Endothelial cell (in vitro differentiated cells): ENCODE results near the gene PALD1. TPM values are rescaled to one million over a fixed set of nuclear protein-coding genes. Genes with fewer than 3 reads are reported as not detected.

Experiments used
- DNase-seq: peaks from one replicate; pipeline ENCODE4 v3.0.0; 2021; ENCODE audit warnings: low spot score
- H3K27ac Mint-ChIP-seq: one replicate; pipeline ENCODE4 v1.8.0; 2021; ENCODE audit warnings: mixed read lengths, inconsistent platforms; ENCODE audit not compliant: unreplicated experiment
- H3K27me3 Mint-ChIP-seq: one replicate; pipeline ENCODE4 v1.8.0; 2021; ENCODE audit warnings: mild to moderate bottlenecking, moderate library complexity, mixed read lengths, inconsistent platforms; ENCODE audit not compliant: unreplicated experiment
- H3K36me3 Mint-ChIP-seq: one replicate; pipeline ENCODE4 v1.8.0; 2021; ENCODE audit warnings: mild to moderate bottlenecking, low read depth, mixed read lengths, inconsistent platforms; ENCODE audit not compliant: unreplicated experiment
- H3K4me1 Mint-ChIP-seq: one replicate; pipeline ENCODE4 v1.8.0; 2021; ENCODE audit warnings: mild to moderate bottlenecking, mixed read lengths, inconsistent platforms; ENCODE audit not compliant: unreplicated experiment
- H3K4me3 Mint-ChIP-seq: one replicate; pipeline ENCODE4 v1.8.0; 2021; ENCODE audit warnings: mild to moderate bottlenecking, mixed read lengths, inconsistent platforms; ENCODE audit not compliant: unreplicated experiment
- H3K9me3 Mint-ChIP-seq: one replicate; pipeline ENCODE4 v1.8.0; 2021; ENCODE audit warnings: mixed read lengths, inconsistent platforms; ENCODE audit not compliant: unreplicated experiment
- total RNA-seq: library from RNA; stranded (reverse); fragmentation: NEBNext Ultra II Directional; extraction: Animal tissue kit (Norgen Biotek cat#: 25700); gene quantifications from one replicate; pipeline ENCODE4 v1.2.1, GENCODE V29; 2021; ENCODE audit not compliant: unreplicated experiment
- TF ChIP-seq, protein P1 (sequence below): fragments of 200-600 bp; sonication (generic); IDR thresholded peaks from one replicate; pipeline ENCODE4 v1.5.0; 2021; ENCODE audit warnings: antibody characterized with exemption; ENCODE audit not compliant: unreplicated experiment

Gene PALD1
- total RNA-seq, 1 donor from 2014 or later, result 166 TPM

DNA sequence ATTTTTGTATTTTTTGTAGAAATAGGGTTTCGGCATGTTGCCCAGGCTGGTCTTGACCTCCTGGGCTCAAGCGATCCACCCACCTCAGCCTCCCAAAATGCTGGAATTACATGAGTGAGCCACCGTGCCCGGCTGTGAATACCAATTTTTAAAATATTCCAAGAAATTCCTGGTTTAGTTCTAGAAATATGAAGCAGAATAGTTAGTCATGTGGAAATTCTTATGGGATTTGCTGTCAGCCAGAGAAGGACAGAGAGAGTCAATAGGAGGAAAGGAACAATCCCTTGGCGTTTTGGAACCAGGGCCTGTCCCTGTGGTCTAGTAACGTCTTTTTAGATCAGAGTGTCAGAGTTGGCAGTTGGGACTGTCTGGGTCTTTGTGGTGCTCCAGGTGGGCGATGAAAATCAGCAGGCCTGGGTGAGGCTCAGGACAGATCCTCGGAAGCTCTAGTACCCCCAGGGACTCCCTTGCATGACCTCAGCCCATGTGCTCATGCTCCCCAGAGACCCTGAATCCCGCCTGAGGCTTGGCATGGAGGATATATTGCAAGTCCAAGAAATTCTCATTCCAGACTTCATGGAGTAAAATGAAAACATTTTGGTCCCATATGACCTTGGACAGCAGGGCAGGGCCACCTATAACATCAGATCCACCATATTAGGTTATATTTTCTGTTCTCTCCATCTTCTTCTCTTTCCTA, 44.8 kb upstream of the PALD1 start:
- H3K27ac Mint-ChIP-seq, result no peak overlapping the region

DNA sequence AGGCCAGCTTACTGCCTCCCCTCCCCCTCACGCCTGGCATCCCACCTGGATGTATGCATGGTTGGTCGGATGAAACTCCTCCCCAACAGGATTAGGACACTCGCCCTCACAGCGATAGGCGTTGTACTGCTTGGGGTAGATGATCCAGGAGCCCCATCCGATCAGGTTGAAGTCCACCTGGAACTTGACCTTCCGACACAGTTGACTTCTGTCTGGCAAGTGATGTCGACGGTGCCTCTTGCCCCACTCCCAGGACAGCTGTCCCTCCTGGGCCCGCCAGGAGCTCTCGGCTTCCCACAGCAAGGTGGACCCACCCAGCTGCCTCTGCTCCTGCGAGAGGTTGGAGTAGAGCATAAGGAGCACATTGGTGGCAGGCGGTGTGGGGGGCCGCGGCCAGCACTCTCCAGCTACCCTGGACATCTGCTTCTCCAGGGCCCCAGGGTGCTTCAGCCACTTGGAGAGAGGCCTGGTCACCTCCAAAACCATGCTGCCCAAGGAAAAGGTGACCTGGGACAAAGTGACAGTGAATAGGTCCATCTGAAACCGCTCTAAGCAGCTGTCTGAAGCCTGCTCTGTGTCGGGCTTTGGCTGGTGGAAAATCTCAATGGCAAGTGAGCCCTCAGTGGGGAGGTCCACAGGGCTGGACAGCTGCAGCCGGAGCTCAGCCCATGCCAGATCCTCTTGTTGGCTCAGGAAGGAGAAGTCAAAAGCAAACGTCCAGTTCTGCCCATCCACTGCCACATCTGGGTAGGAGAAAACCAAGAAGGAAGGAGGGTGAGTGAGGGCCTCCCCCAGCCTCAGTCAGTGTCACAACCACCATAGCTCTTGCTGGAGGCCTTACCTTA, 43.1 kb upstream of the PALD1 start:
- TF ChIP-seq, protein P1, sequence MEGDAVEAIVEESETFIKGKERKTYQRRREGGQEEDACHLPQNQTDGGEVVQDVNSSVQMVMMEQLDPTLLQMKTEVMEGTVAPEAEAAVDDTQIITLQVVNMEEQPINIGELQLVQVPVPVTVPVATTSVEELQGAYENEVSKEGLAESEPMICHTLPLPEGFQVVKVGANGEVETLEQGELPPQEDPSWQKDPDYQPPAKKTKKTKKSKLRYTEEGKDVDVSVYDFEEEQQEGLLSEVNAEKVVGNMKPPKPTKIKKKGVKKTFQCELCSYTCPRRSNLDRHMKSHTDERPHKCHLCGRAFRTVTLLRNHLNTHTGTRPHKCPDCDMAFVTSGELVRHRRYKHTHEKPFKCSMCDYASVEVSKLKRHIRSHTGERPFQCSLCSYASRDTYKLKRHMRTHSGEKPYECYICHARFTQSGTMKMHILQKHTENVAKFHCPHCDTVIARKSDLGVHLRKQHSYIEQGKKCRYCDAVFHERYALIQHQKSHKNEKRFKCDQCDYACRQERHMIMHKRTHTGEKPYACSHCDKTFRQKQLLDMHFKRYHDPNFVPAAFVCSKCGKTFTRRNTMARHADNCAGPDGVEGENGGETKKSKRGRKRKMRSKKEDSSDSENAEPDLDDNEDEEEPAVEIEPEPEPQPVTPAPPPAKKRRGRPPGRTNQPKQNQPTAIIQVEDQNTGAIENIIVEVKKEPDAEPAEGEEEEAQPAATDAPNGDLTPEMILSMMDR, result no peak
- Mint-ChIP-seq H3K27me3 (peaks cover 11% of the 10 kb centered on the region), H3K27ac (no peak overlapping the region), H3K4me3 (no peak overlapping the region), H3K36me3 (no peaks in the 10 kb centered on the region), H3K4me1 (peaks cover 9% of the 10 kb centered on the region), H3K9me3 (no peaks in the 10 kb centered on the region)
- no peak for DNase-seq

More for the DNA sequence above, 44.8 kb upstream of the PALD1 start:
- H3K9me3 Mint-ChIP-seq, result no peaks in the 10 kb centered on the region
- H3K27me3 Mint-ChIP-seq, result peaks cover 4% of the 10 kb centered on the region
- TF ChIP-seq, protein P1, result no peak
- DNase-seq, result no peak
- H3K4me3 Mint-ChIP-seq, result no peak overlapping the region
- H3K36me3 Mint-ChIP-seq, result no peaks in the 10 kb centered on the region
- H3K4me1 Mint-ChIP-seq, result peaks cover 7% of the 10 kb centered on the region

DNA sequence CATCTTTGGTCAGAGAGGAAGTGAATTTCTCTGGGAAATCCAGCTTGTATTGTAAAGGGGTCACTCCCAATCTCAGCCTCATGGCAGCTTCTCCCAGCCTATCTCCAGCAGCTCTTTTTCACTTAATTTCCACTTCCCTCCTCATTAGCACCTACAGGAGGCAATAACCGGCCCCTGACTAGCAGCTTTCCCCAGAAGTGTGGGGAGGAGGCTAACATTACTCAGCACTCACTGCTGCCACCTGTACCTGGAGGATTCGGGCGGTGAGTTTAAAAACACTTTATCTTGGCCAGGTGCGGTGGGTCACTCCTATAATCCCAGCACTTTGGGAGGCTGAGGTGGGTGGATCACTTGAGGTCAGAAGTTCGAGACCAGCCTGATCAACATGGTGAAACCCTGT, 40.8 kb upstream of the PALD1 start:
- Mint-ChIP-seq H3K27ac (no peak overlapping the region), H3K9me3 (no peaks in the 10 kb centered on the region), H3K4me3 (no peak overlapping the region), H3K36me3 (no peaks in the 10 kb centered on the region), H3K4me1 (peaks cover 14% of the 10 kb centered on the region), H3K27me3 (peaks cover 20% of the 10 kb centered on the region)
- TF ChIP-seq, protein P1, result no peak
- DNase-seq, result no peak

DNA sequence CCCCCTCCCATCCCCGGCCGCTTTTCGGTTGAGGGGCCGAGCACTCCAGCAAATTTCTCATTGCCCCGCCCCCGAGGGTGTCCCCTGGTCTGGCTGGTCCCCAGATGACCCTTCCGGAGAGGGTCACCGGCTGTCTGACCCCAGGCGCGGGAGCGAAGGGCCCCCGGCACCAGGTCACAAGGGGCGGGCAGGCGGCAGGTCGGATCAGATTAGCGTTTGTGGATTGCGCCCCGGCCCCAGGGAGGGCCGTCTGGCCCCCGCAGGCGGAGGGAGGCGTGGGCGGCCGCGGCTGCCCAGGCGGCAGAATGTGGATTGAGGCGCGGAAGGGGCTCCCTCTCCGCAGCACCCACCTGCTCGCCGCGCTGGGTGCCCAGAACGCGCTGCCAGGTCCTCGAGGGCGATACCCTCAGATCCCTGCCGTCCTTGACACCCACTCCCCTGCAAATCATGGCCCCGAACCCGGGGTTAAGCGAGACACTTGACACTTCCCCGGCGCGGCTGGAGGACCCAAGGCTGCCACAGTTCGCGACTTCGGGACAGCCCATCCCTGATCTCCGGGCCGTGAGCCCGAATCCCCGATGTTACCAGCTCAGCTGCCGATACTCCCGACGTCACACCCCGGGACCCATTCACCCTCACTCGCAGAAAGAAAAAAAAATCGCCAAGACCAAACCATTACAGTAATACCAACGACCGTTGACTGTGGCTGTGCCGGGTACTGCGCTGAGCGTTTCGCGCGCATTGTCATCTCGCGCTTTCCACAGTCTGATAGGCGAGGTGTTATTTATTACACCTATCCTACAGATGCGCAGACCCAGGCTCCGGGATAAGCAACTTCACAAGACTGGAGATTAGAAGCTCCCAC, 38.0 kb upstream of the PALD1 start:
- Mint-ChIP-seq H3K36me3 (no peaks in the 10 kb centered on the region), H3K27ac (no peak overlapping the region), H3K27me3 (peaks cover 23% of the 10 kb centered on the region), H3K9me3 (no peaks in the 10 kb centered on the region), H3K4me1 (peaks cover 12% of the 10 kb centered on the region), H3K4me3 (peak overlapping the region; percentile 86)
- no peak for DNase-seq
- TF ChIP-seq, protein P1, result no peak
